Dermis microvascular lymphatic vessel endothelial cell (primary cell): Measurements from ENCODE around the gene OR2M5. TPM values are rescaled to one million over a fixed set of nuclear protein-coding genes. Genes with fewer than 3 reads are reported as not detected.

Experiments used
- total RNA-seq: library from RNA; depleted of rRNA; stranded (reverse); fragments of >200 nt; gene quantifications from 2 replicates; pipeline ENCODE4 v1.2.1, GENCODE V29; 2014

The OR2M5 gene
- total RNA-seq, 1 donor from 2014 or later = not detected

Other genes with a start within 250 kb of the OR2M5 start
- gene OR2W3, start 249.6 kb upstream of the OR2M5 start, total RNA-seq = not detected in 2 replicates
- gene OR2T8, start 224.9 kb upstream of the OR2M5 start, total RNA-seq = not detected in 2 replicates
- gene OR2AJ1, start 220.3 kb upstream of the OR2M5 start, total RNA-seq = not detected in 2 replicates
- gene OR2L8, start 196.3 kb upstream of the OR2M5 start, total RNA-seq = not detected in 2 replicates
- not detected in 2 replicates for gene OR2AK2, start 179.9 kb upstream of the OR2M5 start, total RNA-seq
- gene OR2L5, start 131.5 kb upstream of the OR2M5 start, total RNA-seq = not detected in 2 replicates
- gene OR2L2, start 115.1 kb upstream of the OR2M5 start, total RNA-seq = not detected in 2 replicates
- gene OR2L3, start 98.3 kb upstream of the OR2M5 start, total RNA-seq = not detected in 2 replicates
- gene OR2L13, start 50.0 kb upstream of the OR2M5 start, total RNA-seq = not detected in 2 replicates
- not detected in 2 replicates for gene OR2M2, start 29.7 kb downstream of the OR2M5 start, total RNA-seq
- gene OR2M3, start 52.1 kb downstream of the OR2M5 start, total RNA-seq = not detected in 2 replicates
- gene OR2M4, start 86.3 kb downstream of the OR2M5 start, total RNA-seq = not detected in 2 replicates
- not detected in 2 replicates for gene OR2T33, start 132.8 kb downstream of the OR2M5 start, total RNA-seq
- not detected in 2 replicates for gene OR2T12, start 158.3 kb downstream of the OR2M5 start, total RNA-seq
- not detected in 2 replicates for gene OR2M7, start 179.4 kb downstream of the OR2M5 start, total RNA-seq
- gene OR14C36, start 203.6 kb downstream of the OR2M5 start, total RNA-seq = not detected in 2 replicates
- gene OR2T4, start 216.5 kb downstream of the OR2M5 start, total RNA-seq = not detected in 2 replicates
- gene OR2T6, start 230.6 kb downstream of the OR2M5 start, total RNA-seq = not detected in 2 replicates